ENCODE data around the gene GDAP1L1.

DNA sequence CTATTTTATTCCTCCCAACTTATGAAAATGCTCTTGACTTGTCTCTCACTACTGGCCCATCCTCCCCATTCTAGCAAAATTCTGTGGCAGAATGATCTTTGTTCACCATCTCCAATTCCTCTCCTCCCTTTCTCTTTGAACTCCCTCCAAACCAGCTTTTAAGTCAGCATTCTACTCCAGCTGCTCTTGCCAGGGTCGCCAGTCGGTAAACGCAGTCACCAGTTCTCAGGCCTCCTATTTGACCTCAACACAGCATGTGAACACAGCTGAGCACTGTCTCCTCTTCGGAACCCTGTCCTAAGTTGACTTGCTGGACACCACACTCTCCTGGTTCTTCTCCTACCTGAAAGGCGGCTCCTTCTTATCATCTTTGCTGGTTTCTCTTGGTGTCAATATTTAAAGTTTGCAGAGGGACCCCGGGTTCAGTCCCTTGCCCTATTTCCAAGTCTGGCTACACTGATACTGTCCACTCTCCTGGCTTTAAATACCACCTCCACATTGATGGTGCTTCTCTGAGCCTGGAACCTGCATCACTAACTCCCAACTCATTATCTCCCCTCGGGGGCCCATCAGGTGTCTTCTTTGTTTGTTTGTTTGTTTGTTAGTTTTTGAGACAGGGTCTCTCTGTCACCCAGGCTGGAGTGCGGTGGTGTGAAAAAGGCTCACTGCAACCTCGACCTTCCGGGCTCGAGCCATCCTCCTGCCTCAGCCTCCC, 27.4 kb downstream of the GDAP1L1 start:
- TF ChIP-seq, protein P1, sequence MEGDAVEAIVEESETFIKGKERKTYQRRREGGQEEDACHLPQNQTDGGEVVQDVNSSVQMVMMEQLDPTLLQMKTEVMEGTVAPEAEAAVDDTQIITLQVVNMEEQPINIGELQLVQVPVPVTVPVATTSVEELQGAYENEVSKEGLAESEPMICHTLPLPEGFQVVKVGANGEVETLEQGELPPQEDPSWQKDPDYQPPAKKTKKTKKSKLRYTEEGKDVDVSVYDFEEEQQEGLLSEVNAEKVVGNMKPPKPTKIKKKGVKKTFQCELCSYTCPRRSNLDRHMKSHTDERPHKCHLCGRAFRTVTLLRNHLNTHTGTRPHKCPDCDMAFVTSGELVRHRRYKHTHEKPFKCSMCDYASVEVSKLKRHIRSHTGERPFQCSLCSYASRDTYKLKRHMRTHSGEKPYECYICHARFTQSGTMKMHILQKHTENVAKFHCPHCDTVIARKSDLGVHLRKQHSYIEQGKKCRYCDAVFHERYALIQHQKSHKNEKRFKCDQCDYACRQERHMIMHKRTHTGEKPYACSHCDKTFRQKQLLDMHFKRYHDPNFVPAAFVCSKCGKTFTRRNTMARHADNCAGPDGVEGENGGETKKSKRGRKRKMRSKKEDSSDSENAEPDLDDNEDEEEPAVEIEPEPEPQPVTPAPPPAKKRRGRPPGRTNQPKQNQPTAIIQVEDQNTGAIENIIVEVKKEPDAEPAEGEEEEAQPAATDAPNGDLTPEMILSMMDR (IDR thresholded peaks at IDR 0.05; ENCODE audit: borderline replicate concordance, extremely low read depth, low read length, poor library complexity, severe bottlenecking) = no peak
- TF ChIP-seq EZH2 (IDR thresholded peaks at IDR 0.05; ENCODE audit: borderline replicate concordance, low read depth, low read length, severe bottlenecking) = no peak
